GOT3 (cell line): Measurements from ENCODE around the gene RYR1.
"Not testable (repeated sequence)": the region's sequence is repeated elsewhere in the genome, so short reads cannot be mapped to it uniquely, and the experiment has no call there.

Experiments
- DNase-seq: peaks from one replicate; lab custom pipeline; 2025; ENCODE audit warnings: mixed read lengths; lab: John Stamatoyannopoulos, UW

Gene RYR1

DNA sequence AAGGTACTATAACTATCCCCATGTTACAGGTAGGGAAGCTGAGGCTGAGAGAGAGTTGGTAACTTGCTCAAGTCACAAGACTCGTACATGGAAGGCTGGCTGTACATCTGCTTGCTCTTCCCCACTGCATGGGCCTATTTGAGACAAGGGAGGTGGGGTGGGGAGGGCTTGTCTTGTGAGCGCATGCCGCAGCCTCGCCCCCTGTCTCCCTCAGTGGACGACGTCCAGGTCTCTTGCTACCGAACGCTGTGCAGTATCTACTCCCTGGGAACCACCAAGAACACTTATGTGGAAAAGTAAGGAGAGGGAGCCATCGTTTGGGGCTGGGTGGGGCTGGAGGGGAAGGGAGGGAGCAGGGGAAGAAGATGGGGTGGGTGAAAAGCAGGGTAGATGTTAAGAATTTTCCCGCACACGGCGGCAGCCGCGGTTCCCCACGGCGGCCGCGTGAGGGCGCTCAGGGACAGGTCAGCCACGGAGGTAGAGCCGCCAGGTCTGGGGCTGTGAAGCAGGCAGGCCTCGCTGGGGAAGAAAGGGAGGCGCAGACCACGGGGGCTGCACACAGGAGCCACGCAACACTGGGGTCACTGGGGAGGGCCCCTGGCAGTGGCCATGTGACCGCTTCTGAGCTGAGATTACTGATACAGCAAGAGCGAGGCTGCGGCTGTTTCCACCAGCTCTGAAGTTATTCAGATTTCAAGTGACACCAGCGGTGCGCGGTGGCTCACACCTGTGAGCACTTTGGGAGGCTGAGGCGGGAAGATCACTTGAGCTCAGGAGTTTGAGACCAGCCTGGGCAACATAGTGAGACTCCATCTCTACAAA, 81.5 kb downstream of the RYR1 start:
- DNase-seq: peak; percentile 10

DNA sequence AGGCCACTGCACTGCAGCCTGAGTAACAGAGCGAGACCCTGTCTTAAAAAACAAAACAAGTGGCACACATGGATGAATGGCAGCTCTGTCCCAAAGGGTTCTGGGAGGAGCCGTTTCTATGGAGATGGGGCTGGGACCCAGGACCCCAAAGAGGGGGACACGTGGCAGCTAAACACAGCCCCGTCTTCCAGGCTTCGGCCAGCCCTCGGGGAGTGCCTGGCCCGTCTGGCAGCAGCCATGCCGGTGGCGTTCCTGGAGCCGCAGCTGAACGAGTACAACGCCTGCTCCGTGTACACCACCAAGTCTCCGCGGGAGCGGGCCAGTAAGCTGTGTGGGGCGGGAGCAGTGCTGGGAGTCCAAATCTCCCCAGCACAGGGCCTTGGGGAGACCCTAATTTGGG, 82.4 kb downstream of the RYR1 start:
- no peak for DNase-seq

DNA sequence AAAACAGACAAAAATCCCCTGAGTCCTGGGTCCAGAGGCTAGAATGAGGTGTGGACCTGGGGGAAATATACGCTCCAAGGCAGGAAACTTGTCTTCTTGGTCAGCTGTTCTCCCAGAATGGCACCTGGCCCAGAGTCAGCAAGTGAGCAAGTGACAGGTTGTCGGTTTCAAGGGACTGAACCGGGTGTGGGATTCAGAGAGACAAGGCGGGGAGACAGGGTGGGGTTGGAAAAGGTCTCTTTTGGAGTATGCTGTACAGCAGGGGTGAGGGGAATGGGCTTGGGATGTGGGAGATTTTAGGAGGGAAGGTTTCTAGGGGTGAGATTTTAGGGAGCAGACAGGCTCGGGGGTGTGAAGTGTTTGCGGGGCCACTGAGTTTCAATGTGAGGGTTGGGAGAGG, 83.3 kb downstream of the RYR1 start:
- DNase-seq: no peak

DNA sequence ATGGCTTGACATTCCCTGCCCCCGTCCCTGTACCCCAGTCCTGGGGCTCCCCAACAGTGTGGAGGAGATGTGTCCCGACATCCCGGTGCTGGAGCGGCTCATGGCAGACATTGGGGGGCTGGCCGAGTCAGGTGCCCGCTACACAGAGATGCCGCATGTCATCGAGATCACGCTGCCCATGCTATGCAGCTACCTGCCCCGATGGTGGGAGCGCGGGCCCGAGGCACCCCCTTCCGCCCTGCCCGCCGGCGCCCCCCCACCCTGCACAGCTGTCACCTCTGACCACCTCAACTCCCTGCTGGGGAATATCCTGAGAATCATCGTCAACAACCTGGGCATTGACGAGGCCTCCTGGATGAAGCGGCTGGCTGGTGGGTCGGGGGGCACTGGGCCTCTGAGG, 83.8 kb downstream of the RYR1 start:
- DNase-seq: no peak

DNA sequence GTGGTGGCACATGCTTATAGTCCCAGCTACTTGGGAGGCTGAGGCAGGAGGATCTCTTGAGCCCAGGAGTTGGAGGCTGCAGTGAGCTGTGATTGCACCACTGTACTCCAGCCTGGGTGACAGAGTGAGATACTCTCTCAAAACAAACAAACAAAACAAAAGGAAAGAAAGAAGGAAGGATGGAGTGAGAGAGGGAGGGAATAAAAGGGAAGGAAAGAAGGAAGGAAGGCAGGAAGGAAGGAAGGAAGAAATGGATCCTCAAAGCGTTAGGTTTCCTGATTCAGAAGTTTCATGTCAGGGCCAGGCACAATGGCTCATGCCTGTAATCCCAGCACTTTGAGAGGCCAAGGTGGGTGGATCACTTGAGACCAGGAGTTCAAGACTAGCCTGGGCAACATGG, 84.5 kb downstream of the RYR1 start:
- DNase-seq: not testable (repeated sequence)

DNA sequence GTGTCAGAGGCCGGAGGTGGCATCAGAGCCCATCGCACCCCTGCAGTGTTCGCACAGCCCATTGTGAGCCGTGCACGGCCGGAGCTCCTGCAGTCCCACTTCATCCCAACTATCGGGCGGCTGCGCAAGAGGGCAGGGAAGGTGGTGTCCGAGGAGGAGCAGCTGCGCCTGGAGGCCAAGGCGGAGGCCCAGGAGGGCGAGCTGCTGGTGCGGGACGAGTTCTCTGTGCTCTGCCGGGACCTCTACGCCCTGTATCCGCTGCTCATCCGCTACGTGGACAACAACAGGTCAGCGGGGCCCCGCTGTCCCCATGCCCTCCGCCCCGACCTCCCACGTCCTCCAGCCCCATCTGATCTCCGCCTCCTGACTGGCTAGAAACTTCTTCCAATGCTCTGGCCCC, 85.7 kb downstream of the RYR1 start:
- no peak for DNase-seq

DNA sequence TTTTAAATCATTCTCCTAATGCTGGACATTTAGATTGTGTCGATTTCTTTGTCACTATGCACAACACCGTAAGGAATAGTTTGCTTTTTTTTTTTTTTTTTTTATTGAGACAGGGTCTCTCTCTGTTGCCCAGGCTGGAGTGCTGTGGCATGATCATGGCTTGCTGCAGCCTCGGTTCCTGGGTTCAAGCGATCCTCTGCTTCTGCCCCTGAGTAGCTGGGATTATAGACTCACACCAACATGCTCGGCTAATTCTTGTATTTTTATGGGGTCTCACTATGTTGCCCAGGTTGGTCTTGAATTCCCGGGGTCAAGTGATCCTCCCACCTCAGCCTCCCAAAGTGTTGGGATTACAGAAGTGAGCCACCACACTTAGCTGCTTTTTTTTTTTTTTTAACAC, 86.5 kb downstream of the RYR1 start:
- no peak for DNase-seq

DNA sequence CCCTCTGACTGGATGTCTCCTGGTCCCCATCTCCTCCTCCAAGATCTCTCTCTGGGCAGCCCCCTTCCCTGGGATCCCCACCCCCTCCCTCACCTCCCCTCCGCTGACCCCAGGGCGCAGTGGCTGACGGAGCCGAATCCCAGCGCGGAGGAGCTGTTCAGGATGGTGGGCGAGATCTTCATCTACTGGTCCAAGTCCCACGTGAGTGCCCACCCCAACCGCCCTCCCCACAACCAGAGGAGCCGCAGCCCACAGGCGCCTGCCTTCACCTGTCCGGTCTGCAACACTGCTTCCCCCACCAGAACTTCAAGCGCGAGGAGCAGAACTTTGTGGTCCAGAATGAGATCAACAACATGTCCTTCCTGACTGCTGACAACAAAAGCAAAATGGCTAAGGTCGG, 89.4 kb downstream of the RYR1 start:
- DNase-seq: no peak

DNA sequence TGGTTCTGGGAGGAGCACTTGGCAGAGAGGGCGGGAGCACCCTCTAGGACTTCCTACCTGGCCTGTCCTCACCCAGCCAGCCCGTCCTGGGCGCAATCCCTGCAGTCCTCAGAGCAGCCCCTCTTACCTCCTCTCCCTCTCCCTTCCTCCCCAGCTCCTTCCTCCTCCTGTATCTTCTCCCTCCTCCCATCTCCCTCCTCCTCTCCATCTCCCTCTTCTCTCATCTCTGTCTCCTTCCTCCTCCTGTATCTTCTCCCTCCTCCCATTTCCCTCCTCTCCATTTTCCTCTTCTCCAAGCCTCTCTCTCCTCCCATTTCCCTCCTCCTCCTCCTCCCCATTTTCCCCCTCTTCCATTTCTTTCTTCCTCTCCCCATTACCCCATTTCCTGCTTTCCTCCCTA, 89.8 kb downstream of the RYR1 start:
- no peak for DNase-seq

DNA sequence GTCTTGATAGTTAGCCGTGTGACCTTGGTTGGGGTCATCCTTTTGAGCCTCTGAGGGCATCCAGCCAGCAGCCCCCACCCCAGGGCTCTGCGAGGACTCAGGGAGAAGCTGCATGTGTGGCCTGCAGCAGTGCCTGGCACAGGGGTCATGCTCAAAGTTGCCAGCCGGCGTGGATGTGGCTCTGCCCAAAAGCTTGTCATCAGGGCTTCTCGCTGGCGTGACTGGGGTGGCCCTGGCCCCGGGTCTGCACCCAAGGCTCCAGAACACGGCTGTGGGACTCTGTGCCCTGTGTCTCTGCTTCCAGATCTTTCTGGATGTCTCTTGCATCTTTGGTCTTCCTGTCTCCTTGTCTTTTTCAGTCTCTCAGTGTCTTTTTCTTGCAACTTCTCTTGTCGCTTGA, 90.9 kb downstream of the RYR1 start:
- DNase-seq: no peak

DNA sequence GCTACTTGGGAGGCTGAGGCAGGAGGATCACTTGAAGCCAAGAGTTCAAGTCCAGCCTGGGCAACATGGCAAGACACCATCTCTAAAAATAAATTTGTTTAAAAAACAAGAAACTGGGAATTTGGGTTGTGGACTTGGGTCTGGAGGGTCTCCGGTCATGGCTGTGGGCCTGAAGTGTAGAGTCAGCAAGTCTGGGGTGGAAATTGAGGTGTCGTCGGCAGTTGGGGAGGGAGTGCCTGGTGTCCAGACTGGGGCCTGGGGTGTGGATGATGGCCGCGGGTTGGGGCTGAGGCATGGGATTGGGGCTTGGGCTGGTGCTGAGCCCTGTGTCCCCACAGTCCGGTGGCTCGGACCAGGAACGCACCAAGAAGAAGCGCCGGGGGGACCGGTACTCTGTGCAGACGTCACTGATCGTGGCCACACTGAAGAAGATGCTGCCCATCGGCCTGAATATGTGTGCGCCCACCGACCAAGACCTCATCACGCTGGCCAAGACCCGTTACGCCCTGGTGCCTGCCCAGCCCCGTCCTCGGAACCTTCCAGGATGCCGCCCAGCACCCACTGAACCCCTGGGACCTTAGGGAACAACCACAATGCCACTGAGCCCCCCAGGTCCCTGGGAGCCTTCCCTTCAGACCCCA, 91.6 kb downstream of the RYR1 start:
- DNase-seq: no peak

DNA sequence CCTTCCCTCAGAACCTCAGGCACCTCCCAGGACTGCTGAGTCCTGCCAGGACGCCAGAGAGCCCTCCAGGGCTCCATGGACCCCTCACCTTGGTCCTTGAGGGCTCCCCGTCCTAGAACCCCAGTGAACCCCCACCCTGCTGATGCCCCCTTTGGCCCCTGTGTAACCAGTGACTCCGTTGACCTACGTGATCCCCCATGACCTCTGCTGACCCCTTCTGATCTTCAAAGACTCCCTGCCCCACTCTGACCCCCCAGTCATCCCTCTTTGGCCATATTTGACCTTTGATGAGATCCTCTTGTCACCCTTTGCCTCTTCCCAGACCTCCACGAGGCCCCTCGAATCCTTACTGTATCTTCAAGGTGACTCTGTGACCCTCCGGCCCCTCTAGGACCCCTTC, 92.9 kb downstream of the RYR1 start:
- no peak for DNase-seq

DNA sequence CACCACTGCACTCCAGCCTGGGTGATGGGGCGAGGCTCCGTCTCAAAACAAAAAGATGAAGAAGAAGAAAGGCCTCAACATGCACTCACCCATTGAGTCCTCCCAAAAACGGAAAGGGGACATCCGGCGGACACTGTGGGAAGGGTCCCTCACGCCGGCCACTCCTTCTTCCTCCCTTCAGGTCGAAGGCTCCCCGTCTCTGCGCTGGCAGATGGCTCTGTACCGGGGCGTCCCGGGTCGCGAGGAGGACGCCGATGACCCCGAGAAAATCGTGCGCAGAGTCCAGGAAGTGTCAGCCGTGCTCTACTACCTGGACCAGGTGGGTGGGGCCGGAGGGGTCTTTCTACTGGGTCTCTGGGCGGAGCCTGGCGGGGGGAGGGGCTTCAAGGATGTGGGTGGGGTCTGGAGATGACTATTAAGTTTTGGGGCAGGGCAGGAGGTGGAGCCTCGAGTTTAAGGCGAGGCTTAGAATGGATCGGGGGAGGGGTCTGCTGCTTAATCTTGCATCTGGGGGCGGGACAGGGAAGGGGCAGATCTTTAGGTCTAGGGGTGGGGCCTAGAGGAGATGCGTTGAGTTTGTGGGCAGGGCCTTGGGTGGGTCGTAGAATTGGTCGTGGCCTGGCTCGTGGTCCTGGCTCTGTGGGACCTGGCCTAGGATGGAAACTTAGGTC, 94.1 kb downstream of the RYR1 start:
- DNase-seq: no peak

DNA sequence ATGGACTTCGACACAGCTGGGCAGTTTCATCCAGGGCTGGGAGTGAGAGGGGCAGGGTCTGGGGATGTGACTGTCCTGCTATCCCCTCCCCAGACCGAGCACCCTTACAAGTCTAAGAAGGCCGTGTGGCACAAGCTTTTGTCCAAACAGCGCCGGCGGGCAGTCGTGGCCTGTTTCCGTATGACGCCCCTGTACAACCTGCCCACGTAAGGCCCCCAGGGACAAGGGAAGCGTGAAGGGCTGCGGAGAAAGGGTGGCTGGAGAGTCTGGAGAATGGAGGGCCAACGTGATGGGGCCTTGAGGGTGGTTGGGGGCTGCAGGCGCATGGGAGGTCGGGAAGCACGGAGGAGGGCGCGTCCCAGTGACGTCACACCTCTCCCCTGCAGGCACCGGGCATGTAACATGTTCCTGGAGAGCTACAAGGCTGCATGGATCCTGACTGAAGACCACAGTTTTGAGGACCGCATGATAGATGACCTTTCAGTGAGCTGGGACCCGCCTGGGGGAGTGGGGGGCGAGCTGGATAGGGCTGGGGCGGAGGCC, 94.8 kb downstream of the RYR1 start:
- no peak for DNase-seq

DNA sequence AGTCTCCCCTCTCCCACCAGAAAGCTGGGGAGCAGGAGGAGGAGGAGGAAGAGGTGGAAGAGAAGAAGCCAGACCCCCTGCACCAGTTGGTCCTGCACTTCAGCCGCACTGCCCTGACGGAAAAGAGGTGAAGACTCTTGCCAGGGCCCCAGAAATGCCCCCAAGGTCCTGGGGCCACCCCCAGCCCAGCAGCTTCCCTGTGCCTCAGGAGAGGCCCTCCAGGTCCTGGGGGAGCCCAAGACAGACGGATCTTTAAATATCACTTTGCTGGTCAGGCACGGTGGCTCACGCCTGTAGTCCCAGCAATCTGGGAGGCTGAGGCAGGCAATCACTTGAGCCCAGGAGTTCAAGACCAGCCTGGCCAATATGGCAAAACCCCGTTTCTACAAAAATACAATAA, 95.4 kb downstream of the RYR1 start:
- no peak for DNase-seq

DNA sequence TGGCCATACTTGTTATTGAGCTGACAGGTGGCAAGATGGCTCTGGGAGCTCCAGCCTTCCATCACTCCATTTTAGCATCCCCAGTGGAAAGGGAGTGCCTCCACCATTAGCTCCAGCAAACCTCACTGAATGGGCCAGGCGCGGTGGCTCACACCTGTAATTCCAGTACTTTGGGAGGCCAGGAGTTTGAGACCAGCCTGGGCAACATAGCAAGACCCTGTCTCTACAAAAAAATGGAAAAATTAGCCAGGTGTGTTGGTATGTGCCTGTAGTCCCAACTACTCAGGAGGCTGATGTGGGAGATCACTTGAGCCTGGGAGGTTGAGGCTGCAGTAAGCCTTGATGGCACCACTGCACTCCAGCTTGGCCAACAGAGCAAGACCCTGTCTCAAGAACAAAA, 98.0 kb downstream of the RYR1 start:
- DNase-seq: no peak

DNA sequence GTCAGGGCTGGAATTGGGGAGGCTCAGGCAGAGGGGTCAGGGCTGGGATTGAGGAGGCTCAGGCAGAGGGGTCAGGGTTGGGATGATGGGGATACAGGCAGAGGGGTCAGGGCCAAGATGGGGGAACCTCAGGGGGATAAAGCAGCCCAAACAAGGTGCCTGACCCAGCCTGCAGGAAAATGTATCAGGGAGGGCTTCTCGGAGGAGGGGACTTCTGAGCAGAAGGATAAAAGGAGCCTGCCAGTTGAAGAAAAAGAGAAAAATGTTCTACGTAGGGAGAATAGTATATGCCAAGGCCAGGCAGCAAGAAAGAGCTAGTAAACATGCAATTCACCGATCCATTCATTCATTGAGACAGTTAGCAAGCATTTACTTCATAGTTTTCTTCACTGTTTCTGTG, 99.4 kb downstream of the RYR1 start:
- DNase-seq: no peak

DNA sequence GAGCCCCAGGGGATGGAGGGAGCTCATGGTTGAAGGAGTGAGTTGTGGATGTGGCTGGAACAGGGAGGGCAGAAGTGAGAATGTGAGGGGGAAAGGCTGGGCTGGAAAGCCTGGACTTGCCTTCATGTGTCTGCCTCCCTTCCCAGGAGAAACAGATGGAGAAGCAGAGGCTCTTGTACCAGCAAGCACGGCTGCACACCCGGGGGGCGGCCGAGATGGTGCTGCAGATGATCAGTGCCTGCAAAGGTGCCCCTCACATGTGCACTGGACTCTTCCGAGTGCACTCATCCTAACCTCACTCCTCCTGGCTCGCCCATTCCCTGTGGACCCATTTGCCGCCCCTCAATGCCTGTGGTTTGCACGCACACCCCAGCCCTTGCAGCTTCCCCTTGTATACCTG, 101.1 kb downstream of the RYR1 start:
- DNase-seq: no peak

DNA sequence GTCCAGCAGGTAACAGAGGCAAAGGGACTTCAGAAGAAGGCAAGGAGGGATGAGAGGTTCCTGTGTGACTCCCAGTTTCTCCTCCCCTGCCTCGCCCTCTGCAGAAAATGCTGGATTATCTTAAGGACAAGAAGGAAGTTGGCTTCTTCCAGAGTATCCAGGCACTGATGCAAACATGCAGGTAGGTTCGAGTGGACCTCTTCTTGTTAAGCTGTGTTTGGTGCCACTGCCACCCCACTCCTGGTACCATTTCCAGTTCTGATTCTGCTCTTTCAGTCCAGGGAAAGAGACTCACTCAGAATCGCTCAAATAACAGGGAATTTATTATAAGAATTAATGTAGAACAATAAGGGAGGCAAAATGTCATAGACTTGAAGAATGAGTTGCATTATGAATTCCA, 101.7 kb downstream of the RYR1 start:
- no peak for DNase-seq

DNA sequence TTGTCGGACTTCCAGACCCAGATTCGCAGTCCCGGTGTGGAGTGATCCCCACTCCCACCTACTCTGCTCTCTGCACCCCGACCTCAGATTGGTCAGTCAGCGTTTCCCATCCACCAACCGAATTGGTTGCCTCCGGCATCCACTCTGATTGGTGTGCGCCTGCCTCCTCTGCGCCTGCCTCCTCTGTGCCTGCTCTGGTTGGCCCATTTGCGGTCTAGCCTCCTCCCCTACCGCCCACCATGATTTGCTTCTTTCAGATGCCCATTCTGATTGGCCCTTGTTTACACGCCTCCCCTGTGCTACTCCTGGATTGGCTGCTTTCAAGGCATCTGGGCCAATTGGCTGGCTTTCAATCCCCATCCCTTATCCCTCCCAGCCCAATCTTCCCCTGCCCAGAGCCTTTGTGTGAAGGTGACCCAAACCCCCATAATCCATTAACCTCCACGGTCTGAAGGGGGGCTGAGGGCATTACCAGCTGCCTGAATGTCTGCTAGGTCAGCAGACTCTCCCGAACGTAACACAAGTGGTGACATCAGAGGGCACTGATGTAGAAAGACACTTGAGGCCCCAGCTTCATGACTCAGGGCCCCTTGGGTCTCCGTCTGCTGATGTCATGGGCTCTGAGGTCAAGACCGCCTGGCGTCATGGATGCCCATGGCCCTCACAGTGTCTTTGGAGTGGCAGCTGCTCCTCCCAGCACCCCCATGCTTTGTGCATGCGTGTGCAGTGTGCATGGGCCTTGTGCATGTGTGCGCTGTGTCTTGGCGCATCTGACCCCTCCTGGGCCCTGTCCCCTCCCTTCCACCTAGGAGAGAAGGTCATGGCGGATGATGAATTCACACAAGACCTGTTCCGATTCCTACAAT, 103.8 kb downstream of the RYR1 start:
- DNase-seq: no peak

DNA sequence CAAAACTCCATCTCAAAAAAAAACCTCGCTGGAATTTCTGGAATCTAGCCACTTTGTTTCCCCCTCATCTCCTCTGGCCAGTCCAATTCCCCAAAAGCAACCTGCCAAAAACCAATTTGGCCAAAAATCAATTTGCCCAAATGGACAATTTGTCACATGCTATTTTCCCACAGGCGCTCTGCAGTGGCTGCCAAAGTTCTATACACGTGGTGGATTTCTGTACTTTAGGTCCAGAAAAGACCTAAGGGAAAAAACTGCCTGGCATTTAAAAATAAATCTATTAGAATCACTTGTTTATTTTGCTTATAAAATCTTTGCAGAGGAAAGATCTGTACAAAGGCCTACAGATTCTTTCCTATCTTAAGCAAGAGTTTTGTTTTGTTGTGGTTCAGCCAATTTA, 104.9 kb downstream of the RYR1 start:
- DNase-seq: no peak
